22Rv1 (cell line): ENCODE results near the gene KIRREL3.

Experiments
- ZFX ChIP-seq: fragments of 450-650 bp; IDR thresholded peaks from 2 replicates; pipeline ENCODE4 v1.6.1; 2017; ENCODE audit warnings: antibody characterized with exemption, borderline replicate concordance
- TF ChIP-seq, protein P1 (sequence below): fragments of 450-650 bp; IDR thresholded peaks from 2 replicates; pipeline ENCODE4 v1.5.1; 2017; ENCODE audit warnings: mild to moderate bottlenecking

DNA sequence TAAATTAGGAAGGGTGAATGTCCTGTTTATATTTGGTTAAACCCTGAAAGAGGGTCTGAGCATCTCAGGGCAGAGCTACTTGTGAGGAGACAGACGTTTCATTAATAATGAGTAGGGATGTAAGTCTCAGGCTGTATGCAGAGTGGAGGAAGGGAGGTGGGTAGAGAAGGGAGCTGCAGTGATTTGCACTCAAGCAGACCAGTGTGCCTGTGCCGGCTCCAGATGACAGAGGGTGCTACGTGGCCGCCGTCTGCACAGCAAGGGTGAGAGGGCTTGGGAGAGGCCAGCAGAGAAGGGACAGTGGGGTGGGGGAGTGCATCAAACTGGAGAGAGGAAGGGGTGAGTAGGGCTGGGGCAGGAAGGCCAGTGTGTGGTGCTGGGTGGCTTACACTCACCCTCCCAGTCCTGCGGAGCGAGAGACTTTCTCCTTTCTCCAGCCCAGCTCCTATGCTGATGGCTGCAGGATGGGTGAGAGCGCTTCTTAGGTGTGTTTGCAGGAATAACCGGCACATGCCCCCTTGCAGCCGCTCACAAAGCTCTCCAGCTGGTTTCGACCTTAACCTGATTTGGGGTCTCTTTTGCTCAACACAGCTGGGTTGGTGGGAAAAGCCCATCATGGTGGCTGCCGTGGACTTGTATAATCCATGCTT lies 514.5 kb downstream of the KIRREL3 start:
- TF ChIP-seq, protein P1, sequence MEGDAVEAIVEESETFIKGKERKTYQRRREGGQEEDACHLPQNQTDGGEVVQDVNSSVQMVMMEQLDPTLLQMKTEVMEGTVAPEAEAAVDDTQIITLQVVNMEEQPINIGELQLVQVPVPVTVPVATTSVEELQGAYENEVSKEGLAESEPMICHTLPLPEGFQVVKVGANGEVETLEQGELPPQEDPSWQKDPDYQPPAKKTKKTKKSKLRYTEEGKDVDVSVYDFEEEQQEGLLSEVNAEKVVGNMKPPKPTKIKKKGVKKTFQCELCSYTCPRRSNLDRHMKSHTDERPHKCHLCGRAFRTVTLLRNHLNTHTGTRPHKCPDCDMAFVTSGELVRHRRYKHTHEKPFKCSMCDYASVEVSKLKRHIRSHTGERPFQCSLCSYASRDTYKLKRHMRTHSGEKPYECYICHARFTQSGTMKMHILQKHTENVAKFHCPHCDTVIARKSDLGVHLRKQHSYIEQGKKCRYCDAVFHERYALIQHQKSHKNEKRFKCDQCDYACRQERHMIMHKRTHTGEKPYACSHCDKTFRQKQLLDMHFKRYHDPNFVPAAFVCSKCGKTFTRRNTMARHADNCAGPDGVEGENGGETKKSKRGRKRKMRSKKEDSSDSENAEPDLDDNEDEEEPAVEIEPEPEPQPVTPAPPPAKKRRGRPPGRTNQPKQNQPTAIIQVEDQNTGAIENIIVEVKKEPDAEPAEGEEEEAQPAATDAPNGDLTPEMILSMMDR: no peak
- no peak for TF ChIP-seq ZFX
